HG03439 (cell line): ENCODE data around the gene TPSD1.
"Not testable (repeated sequence)": the region's sequence is repeated elsewhere in the genome, so short reads cannot be mapped to it uniquely, and the experiment has no call there.

Source experiments
- ATAC-seq: cut with Tn5 transposase; IDR thresholded peaks from one replicate; pipeline ENCODE4 v1.9.1; 2021; ENCODE audit warnings: mild to moderate bottlenecking, moderate library complexity; ENCODE audit not compliant: unreplicated experiment

The TPSD1 gene

GRCh38 chr16:1255276-1256122, at the start of gene TPSD1:
Gene TPSD1 (plus strand): TSS chr16:1256069. CDS start chr16:1256281, 212 bp downstream.
- ATAC-seq, result not testable (repeated sequence)

GRCh38 chr16:1206326-1206725, 49.5 kb upstream of the TPSD1 start:
- ATAC-seq, result no peak

- no peak for ATAC-seq
These were observed 49.1 kb upstream of the TPSD1 start for GRCh38 chr16:1206786-1207185.

DNA sequence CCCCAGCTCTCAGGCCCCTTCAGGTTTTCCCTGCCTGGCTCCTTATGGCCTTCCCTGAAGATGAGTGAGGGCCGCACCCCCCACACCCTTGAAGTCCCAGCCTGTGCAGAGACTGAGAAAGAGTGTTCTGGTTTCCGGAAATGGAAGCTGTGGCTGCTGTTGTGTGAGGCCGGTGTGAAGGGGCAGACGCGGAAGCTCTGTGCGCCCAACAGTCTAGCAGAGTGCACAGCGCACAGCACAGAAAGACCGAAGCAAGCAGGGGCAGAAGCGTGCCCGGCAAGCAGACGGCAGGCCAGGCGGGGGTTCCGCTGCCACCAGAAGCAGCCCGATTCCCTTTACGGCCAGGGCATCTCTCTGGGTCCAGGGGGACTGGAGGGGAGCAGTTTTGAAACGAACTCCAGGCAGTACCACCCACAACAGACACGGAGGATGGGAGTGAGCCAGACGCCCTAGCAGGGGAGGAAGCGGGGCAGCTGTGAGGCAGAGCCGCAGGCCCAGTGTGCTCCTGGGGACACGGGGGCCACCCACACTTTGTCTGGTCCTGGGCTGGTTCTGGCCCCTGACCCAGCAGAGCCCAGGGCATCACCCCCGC, 47.5 kb upstream of the TPSD1 start:
- ATAC-seq, result no peak

DNA sequence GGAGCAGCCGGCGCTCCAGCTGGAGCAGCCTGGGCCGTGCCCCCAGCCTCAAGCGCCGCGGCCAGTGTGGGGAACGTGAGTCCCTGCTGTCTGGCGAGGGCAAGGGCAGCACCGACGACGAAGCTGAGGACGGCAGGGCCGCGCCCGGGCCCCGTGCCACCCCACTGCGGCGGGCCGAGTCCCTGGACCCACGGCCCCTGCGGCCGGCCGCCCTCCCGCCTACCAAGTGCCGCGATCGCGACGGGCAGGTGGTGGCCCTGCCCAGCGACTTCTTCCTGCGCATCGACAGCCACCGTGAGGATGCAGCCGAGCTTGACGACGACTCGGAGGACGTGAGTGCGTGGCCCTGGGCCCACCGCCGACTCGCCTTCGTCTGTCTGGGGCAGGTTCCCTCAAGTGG, 46.8 kb upstream of the TPSD1 start:
- ATAC-seq, result no peak

DNA sequence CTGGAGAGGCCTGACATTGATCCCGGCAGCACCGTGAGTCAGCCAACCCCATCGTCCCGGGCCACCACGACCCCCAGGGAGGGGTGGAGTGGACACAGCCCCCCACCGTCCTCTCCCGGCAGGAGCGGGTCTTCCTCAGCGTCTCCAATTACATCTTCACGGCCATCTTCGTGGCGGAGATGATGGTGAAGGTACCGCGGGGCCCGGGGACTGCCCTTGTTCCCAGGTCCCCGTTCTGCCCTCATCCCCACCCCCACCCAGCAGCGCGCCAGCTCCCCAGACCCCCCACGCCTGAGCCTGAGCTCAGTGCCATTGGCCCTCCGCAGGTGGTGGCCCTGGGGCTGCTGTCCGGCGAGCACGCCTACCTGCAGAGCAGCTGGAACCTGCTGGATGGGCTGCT, 45.4 kb upstream of the TPSD1 start:
- ATAC-seq, result no peak

- no peak for ATAC-seq
These were observed 44.2 kb upstream of the TPSD1 start for GRCh38 chr16:1211451-1212268.

DNA sequence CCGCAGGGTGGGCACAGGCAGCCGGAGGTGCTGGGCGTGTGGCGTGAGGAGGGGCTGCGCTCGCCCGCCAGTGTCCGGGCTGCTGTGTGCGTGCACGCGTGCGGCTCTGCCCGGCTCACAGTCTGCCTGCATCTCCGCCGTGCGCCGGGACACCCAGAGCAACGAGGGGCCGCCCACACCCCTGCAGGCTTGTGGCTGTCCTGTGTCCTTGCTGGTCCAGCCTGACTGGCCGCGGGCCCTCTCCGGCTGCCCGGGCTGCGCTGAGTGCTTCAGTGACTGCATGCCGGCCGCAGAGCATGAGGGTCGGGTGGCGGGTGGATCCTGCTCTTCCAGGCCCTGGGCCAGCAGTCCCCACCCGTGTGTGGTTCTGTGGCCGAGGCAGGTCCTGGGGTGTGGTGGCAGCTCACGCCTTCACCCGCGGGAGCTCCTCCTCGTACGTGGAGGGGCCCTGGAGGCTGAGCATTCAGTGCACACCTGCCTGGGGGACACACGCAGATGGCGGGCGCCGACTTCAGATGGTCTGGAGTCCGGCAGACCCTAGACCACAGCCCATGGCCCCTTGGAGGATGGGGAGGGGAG, 43.2 kb upstream of the TPSD1 start:
- no peak for ATAC-seq

GRCh38 chr16:1213231-1213630, 42.6 kb upstream of the TPSD1 start:
- ATAC-seq, result no peak

- no peak for ATAC-seq
These were observed 42.0 kb upstream of the TPSD1 start for GRCh38 chr16:1213796-1214372.

DNA sequence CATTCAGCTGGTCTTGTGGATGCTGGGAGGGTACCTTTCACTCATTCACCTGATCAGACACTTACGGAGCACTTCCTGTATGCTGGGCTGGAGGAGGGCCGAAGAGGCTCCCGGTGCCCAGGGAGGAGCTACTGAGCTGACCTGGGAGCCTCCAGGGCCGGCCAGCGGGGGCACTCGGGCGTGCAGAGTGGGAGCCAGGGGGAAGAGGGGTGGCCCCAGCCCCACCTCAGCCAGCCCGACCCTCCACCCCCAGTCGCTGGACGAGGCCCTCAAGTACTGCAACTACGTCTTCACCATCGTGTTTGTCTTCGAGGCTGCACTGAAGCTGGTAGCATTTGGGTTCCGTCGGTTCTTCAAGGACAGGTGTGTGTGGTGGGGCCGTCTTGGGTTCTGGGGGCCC, 41.1 kb upstream of the TPSD1 start:
- ATAC-seq, result no peak

- ATAC-seq, result no peak
These were observed 40.1 kb upstream of the TPSD1 start for GRCh38 chr16:1215574-1216295.

- no peak for ATAC-seq
These were observed 39.6 kb upstream of the TPSD1 start for GRCh38 chr16:1216296-1216619.

DNA sequence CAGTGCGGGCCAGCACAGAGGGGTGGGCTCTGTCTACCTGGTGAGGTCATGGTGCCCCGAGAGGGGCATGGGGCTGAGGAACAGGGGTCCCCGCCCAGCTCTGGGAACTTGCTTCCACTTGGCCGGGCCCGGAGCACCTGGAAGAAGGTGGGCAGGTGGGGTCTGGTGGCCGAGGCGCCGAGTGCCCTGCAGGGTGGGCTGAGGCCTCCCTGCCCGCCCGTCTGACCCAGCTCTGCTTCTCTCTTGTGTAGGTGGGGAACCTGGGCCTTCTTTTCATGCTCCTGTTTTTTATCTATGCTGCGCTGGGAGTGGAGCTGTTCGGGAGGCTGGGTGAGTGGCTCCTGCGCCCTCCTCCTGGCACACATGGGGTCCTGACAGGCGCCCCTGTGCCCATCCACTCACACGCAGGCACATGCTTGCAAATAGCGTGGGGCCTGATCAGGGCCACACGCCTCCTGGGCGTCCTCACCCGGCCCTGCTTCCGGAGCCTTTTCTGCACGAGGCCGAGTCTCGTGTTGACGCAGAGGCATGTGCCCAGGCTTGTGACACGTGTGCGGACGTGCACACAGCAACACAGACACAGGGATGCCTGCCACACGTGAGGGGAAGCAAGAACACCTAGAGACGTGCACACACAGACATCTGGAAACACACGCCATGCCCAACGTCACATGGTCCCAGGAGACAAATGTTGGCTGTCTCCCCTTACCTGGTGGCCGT, 39.0 kb upstream of the TPSD1 start:
- ATAC-seq, result no peak

GRCh38 chr16:1217526-1217925, 38.3 kb upstream of the TPSD1 start:
- ATAC-seq, result no peak

DNA sequence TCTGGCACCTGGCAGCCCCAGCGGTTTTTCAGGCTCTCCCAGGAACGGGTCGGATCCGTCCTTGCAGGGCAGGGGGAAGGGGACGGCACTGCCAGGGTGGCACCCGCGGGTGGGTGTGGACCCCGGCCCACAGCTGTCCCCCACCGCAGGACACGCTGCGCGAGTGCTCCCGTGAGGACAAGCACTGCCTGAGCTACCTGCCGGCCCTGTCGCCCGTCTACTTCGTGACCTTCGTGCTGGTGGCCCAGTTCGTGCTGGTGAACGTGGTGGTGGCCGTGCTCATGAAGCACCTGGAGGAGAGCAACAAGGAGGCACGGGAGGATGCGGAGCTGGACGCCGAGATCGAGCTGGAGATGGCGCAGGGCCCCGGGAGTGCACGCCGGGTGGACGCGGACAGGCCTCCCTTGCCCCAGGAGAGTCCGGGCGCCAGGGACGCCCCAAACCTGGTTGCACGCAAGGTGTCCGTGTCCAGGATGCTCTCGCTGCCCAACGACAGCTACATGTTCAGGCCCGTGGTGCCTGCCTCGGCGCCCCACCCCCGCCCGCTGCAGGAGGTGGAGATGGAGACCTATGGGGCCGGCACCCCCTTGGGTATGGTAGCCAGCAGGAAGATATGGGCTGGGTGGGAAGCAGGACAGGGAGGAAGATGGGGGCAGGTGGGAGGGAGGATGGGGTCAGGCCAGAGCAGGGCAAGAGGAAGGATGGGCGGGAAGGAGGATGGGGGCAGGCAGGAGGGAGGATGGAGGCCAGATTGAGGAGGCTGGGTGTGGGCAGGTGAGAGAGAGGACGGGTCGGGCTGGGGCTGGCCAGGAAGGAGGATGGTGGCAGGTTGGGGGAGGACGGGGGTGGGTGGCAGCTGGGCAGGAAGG, 37.6 kb upstream of the TPSD1 start:
- ATAC-seq, result no peak

DNA sequence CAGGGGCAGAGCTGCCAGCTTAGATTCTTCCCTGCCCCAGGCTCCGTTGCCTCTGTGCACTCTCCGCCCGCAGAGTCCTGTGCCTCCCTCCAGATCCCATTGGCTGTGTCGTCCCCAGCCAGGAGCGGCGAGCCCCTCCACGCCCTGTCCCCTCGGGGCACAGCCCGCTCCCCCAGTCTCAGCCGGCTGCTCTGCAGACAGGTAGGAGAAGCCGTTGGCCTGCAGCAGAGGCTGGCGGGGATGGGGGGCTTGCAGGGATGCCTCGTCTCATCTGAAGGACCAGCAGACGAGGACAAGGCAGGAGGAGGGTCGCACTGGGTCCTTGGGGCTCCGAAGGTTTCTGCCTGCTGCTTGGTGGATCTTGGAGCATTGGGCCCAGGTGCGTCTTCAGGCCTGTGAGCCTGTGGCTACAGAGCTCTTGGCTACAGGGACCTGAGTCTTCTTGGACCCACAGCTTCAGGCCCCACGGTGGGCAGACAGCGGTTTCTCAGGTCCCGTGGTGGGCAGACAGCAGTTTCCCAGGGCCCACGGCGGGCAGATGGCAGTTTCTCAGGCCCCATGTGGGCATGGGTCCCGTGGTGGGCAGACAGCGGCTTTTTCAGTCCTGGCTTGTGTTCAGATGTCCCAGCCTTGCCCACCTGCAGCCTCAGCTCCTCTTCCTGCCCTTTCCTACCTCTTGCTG, 36.8 kb upstream of the TPSD1 start:
- no peak for ATAC-seq

GRCh38 chr16:1220098-1220728, 35.7 kb upstream of the TPSD1 start:
- ATAC-seq, result no peak
